ENCODE results near the gene POM121C.
"Not testable (repeated sequence)": the region's sequence is repeated elsewhere in the genome, so short reads cannot be mapped to it uniquely, and the experiment has no call there.

GRCh38 chr7:75521727-75522126, 35.6 kb upstream of the POM121C start:
- not testable (repeated sequence) for TF ChIP-seq E2F4 (IDR thresholded peaks at IDR 0.05; ENCODE audit: low read depth, low read length); ZBTB4 (CRISPR knock-in tag; IDR thresholded peaks at IDR 0.05); RUNX3 (IDR thresholded peaks at IDR 0.05; ENCODE audit: low read length); JUND (IDR thresholded peaks at IDR 0.05; ENCODE audit: low read depth, low read length); BACH1 (IDR thresholded peaks at IDR 0.05; ENCODE audit: borderline replicate concordance); HDAC6 (IDR thresholded peaks at IDR 0.05; ENCODE audit: unreplicated experiment); CTCF (IDR thresholded peaks at IDR 0.05 in 2 of 3, conservative IDR thresholded peaks at IDR 0.05 in 1 of 3; ENCODE audit: control insufficient read depth in 2 of 3, extremely low read depth in 1 of 3, insufficient read depth in 1 of 3, low read depth in 3 of 3, low read length in 3 of 3); RB1 (IDR thresholded peaks at IDR 0.05; ENCODE audit: borderline replicate concordance); SMC3 (IDR thresholded peaks at IDR 0.05; ENCODE audit: borderline replicate concordance, low read length)
